ENCODE results near the gene TRPV2. TPM values are rescaled to one million over a fixed set of nuclear protein-coding genes. Genes with fewer than 3 reads are reported as not detected.
"Not testable (repeated sequence)": the region's sequence is repeated elsewhere in the genome, so short reads cannot be mapped to it uniquely, and the experiment has no call there.

The TRPV2 gene
- polyA plus RNA-seq, 4 donors = 2.3 to 3.6 (median 3.4) TPM

- DNase-seq (ENCODE audit: low read depth in 4 of 4, low spot score in 3 of 4) = no peak
These were observed 20.8 kb downstream of the TRPV2 start for GRCh38 chr17:16435925-16436886.

DNA sequence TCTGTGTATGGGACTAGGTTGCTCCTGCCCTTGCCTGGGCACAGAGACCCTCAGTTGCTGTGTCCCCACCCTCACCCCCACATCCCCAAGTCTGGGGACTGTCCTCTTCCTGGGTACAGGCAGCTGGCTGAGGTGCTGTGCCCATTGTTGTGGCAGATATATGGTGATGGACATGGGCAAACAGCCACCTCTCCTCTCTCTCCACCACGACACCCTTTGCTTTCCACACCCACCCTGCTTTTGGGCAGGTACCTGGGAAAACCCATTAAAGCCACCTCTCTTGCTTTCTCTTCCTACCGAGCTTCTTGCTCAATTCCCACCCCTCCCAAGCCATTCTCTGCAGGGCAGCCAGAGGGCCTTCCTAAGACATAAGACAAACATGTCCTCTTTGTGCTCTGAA is 21.7 kb downstream of the TRPV2 start:
- DNase-seq (ENCODE audit: low read depth in 4 of 4, low spot score in 3 of 4) = no peak

GRCh38 chr17:16438173-16438556 is 22.8 kb downstream of the TRPV2 start:
- no peak for DNase-seq (ENCODE audit: low read depth in 4 of 4, low spot score in 3 of 4)

DNA sequence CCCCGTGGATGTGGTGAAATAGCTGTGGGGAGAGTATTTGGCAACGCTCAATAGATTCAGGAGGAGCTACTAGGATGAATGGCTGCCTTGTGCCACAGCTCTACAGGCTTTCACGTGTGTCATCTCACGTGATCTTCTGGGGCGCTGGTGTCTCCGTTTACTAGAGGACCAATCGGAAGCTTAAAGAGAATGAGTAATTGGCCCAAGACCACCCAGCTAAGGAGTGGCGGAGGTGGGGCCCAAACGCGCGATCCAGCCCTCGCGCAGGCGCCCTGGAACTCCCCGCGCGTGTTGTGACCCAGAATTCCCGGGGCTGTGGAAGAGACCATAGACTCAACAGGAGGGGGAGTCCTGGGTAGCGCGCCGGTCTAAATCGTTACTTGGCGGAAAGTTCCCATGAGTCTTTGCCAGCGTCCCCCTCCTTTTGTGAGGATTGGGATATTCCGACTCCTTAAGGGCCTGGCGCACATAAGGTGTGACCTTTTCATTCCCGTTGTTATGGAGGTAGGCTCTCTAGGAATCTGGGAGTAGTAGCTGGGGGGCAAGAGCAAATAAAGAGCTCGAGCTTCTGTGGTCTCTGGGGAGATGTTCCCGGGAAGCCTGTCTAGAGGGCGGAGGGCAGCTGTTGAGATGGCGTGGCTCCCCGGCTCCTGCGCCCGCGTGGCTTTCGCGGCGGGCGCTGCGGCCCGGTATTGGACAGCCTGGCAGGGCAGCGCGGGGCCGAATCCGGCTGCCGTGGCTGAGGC is 23.4 kb downstream of the TRPV2 start:
- DNase-seq (ENCODE audit: low read depth in 4 of 4, low spot score in 3 of 4) = peak; percentile 96 to 99 (median 98)

GRCh38 chr17:16439303-16439791 is 24.0 kb downstream of the TRPV2 start:
- no peak for DNase-seq (ENCODE audit: low read depth in 4 of 4, low spot score in 3 of 4)

- no peak for DNase-seq (ENCODE audit: low read depth in 4 of 4, low spot score in 3 of 4)
These were observed 24.5 kb downstream of the TRPV2 start for GRCh38 chr17:16439811-16440351.

GRCh38 chr17:16440354-16440753 is 25.0 kb downstream of the TRPV2 start:
- DNase-seq (ENCODE audit: low read depth in 4 of 4, low spot score in 3 of 4) = not testable (repeated sequence)

- no peak for DNase-seq (ENCODE audit: low read depth in 4 of 4, low spot score in 3 of 4)
These were observed 25.7 kb downstream of the TRPV2 start for GRCh38 chr17:16440901-16441629.

DNA sequence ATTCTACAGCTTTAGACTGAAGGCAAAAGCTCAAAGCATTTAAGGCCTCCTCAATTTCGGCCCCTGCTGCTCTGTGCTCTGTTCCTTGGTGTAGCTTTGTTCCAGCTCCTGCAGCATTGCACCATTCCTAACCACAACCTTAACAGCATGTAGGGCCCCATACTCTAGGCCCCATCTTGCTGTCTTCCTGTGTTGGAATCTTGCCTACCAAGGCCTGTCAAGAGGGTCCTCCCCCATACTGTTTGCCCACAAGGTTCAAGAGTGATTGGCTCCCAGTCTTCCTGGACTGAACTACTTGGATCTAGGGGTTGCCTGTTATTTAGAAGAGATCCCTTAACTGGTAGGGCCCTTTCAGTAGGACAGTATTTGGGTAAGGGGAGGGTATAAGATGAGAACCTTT is 26.8 kb downstream of the TRPV2 start:
- no peak for DNase-seq (ENCODE audit: low read depth in 4 of 4, low spot score in 3 of 4)

DNA sequence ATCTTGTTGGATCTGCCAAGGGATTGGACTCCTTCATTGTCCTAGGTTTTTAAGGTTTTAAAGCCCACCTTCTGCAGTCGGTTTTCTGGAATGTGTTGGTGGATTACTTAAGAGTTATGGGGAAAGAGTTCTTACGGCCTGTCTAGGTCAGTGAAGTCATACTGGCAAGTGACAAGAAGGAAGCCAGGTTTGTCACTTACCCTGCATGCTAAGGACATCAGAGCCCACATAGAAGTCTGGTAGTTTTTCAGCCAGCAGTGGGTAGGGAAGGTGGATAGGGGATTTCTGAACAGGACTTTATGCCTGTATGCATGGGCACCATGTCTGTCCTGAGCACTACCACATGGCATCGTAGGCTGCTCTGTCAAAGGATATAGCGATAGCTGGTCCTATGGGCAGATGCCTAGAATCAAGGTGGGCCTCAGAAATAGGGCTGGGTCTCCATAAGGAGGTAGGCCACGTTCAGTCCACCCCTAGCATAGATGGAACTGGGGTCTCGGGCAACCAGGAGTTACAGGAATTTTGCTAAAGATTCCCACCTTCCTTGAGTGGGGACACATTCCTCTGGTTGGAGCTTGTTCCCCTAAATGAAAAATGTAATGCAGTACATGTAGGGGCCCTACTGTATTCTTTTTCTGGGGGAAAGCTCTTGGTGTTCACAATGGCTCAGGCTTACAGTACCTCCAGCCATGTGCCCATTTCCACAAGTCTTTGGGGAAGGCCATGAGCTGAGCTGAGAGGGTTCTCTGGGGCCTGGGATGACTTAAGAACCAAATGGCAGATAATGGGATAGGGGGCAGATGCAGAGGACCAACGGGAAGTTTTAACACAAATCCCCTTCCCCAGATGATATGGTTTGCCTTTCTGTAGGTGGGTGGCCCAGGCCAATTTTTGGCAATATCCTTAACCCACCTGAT is 27.5 kb downstream of the TRPV2 start:
- no peak for DNase-seq (ENCODE audit: low read depth in 4 of 4, low spot score in 3 of 4)

DNA sequence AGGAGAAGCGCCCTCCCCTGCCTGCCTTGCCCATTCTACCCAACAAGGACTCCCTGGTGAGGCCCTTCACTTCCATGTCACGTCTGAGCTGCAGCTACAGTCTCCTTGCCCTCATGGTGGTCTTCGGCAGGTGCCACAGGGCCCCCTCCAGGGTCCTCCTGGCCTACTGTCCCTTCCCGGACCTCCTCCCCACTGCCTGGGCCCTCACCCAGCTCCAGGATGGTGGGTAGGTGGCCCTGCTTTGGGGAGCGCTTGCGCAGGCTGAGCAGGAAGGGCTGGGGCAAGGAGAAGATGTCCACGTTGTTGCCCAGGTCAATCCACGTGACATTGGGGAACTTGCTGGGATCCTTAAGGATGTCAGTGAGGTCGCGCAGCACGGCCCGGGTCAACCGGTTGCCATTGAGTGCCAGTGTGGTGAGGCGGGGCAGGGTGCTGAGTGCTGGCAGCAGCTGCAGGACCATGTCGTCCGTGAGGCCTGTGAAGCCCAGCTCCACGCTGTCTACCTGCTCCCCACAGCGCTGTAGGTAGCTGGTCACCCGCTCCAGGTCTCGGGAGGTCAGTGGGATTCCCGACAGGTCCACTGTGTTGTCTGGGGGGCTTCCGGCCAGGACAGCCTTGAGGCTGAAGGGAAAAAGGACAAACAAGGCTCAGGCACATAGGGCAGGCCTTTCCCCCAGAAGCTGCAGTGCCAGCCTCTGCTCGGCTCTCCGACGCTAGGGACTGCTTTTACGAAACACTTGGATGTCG is 28.3 kb downstream of the TRPV2 start:
- DNase-seq (ENCODE audit: low read depth in 4 of 4, low spot score in 3 of 4) = no peak

GRCh38 chr17:16444258-16444886 is 29.0 kb downstream of the TRPV2 start:
- DNase-seq (ENCODE audit: low read depth in 4 of 4, low spot score in 3 of 4) = no peak

DNA sequence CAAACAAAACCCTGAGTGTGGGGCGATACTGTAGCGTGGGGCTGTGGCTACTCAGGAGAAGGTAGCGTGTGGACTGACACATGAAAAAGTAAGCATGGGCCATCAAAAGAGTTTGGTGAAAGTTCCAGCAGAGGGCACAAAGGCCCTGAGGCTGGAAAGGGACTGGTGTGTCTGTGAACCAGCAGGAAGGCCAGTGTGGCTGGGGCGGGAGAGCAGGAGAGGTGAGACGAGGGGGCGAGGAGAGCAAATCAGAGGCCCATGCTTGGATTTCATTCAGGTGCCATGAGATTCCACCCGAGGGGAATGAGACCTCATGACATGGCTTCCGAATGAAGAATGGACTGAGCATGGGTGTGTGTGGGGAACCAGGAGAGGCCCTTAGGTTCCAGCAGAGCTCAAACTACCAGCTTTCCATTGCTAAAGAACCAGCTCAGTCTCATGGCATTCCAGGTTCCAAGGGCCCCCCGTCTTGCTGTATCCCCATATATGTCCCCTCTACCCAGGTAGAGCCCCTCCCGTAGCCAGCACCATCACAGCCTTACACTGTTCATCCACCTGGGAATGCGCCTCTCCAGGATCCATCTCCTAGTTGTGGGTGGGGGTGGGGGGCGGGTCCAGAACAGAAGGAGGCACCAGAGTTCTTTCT is 31.1 kb downstream of the TRPV2 start:
- no peak for DNase-seq (ENCODE audit: low read depth in 4 of 4, low spot score in 3 of 4)

- no peak for DNase-seq (ENCODE audit: low read depth in 4 of 4, low spot score in 3 of 4)
These were observed 32.3 kb downstream of the TRPV2 start for GRCh38 chr17:16447676-16448075.

DNA sequence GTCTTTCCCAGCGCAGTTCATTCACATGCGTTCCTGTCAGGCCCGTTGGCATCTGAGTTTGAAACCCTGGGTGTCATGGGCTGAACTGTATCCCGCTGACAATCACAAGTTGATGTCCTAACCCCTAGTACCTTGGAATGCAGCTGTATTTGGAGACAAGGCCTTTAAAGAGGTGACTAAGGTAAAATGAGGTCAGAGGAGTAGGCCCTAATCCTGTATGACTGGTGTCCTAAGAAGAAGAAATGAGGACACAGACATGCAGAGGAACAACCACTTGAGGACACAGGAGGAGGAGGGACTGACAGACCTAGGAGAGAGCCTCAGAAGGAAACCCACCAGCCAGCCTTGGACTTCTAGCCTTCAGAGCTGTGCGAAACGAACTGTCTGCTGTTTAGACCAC is 33.1 kb downstream of the TRPV2 start:
- DNase-seq (ENCODE audit: low read depth in 4 of 4, low spot score in 3 of 4) = no peak

DNA sequence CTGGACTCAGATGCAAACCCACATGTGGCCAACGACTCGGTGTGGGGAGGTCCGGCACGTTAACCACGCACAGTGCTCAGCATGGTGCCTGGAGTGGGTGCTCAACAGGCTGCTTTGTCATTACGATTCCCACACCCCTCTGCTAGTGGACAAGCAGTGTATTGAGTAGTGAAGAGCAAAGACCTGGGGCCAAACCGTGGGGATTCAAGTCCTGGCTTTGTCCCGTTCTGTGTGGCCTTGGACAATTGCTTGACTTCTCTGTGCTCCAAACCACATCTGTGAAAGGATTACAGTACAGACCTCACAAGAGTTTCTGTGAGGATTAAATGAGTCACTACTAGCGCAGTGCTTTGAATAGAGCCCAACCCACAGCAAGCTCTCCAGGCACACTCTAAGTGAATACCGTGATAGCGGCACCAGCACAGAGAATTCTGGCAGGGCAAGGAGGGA is 33.8 kb downstream of the TRPV2 start:
- no peak for DNase-seq (ENCODE audit: low read depth in 4 of 4, low spot score in 3 of 4)

DNA sequence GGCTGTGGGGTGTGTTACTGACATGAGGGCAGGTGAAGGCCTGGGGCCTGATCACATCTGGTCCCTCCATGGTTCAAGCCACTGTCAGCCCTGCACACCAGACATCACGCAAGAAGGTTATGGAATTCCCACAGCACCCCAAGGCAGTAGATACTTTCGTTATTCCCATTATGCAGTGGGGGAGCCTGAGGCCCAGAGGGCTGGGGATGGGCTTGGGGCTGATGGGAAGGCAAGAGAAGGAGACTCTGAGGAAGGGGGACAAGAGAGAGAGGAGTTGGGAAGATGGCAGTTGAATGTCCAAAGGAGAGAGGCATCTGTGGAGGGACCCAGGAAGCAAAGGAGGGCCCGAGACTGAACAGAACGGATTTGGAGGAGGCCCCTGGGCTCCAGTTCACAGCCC is 34.7 kb downstream of the TRPV2 start:
- DNase-seq (ENCODE audit: low read depth in 4 of 4, low spot score in 3 of 4) = no peak

GRCh38 chr17:16452268-16452667 is 36.9 kb downstream of the TRPV2 start:
- DNase-seq (ENCODE audit: low read depth in 4 of 4, low spot score in 3 of 4) = not testable (repeated sequence)

Data from right renal pelvis (tissue), 4 donors.